Measurements from ENCODE around the gene HCRTR1.

HCRTR1 gene

GRCh38 chr1:31667065-31667785 lies 49.7 kb downstream of the HCRTR1 start:
- no peak for DNase-seq (ENCODE audit: low read depth)

- no peak for DNase-seq (ENCODE audit: low read depth)
Measured at GRCh38 chr1:31668303-31668883, 50.9 kb downstream of the HCRTR1 start.

- DNase-seq (ENCODE audit: low read depth): no peak
Measured at GRCh38 chr1:31669433-31669785, 51.9 kb downstream of the HCRTR1 start.

- no peak for DNase-seq (ENCODE audit: low read depth)
Measured at GRCh38 chr1:31669786-31670592, 52.5 kb downstream of the HCRTR1 start.

- DNase-seq (ENCODE audit: low read depth): no peak
Measured at GRCh38 chr1:31670593-31670964, 53.1 kb downstream of the HCRTR1 start.

- no peak for DNase-seq (ENCODE audit: low read depth)
Measured at GRCh38 chr1:31671147-31671546, 53.7 kb downstream of the HCRTR1 start.

- no peak for DNase-seq (ENCODE audit: low read depth)
Measured at GRCh38 chr1:31671561-31672201, 54.2 kb downstream of the HCRTR1 start.

GRCh38 chr1:31672986-31673385 lies 55.5 kb downstream of the HCRTR1 start:
- no peak for DNase-seq (ENCODE audit: low read depth)

- no peak for DNase-seq (ENCODE audit: low read depth)
Measured at GRCh38 chr1:31673433-31673832, 55.9 kb downstream of the HCRTR1 start.

GRCh38 chr1:31674626-31675025 lies 57.1 kb downstream of the HCRTR1 start:
- no peak for DNase-seq (ENCODE audit: low read depth)

- no peak for DNase-seq (ENCODE audit: low read depth)
Measured at GRCh38 chr1:31675161-31675560, 57.7 kb downstream of the HCRTR1 start.

- no peak for DNase-seq (ENCODE audit: low read depth)
Measured at GRCh38 chr1:31675756-31676155, 58.3 kb downstream of the HCRTR1 start.

Measured in CMK (cell line).